Fibroblast of villous mesenchyme (primary cell): ENCODE results near the gene IRF2BP1. TPM values are rescaled to one million over a fixed set of nuclear protein-coding genes. Genes with fewer than 3 reads are reported as not detected.

ENCODE experiments used
- DNase-seq: peaks from one replicate; pipeline ENCODE4 v3.0.0-alpha.2; 2010; ENCODE audit warnings: low read depth
- H3K4me3 ChIP-seq: 2 replicates; pipeline ENCODE4 v1.5.1; 2011; ENCODE audit warnings: low read depth, mild to moderate bottlenecking, low read length
- total RNA-seq: library from RNA; depleted of rRNA; stranded (reverse); fragments of >200 nt; gene quantifications from 2 replicates; pipeline ENCODE4 v1.2.3, GENCODE V29; 2012
- TF ChIP-seq, protein P1 (sequence below): IDR thresholded peaks from 2 replicates; pipeline ENCODE4 v1.5.1; 2012; ENCODE audit warnings: low read depth, mild to moderate bottlenecking, low read length; ENCODE audit not compliant: insufficient read depth

Gene IRF2BP1
- 26.3 and 30.9 TPM in 2 replicates for total RNA-seq

DNA sequence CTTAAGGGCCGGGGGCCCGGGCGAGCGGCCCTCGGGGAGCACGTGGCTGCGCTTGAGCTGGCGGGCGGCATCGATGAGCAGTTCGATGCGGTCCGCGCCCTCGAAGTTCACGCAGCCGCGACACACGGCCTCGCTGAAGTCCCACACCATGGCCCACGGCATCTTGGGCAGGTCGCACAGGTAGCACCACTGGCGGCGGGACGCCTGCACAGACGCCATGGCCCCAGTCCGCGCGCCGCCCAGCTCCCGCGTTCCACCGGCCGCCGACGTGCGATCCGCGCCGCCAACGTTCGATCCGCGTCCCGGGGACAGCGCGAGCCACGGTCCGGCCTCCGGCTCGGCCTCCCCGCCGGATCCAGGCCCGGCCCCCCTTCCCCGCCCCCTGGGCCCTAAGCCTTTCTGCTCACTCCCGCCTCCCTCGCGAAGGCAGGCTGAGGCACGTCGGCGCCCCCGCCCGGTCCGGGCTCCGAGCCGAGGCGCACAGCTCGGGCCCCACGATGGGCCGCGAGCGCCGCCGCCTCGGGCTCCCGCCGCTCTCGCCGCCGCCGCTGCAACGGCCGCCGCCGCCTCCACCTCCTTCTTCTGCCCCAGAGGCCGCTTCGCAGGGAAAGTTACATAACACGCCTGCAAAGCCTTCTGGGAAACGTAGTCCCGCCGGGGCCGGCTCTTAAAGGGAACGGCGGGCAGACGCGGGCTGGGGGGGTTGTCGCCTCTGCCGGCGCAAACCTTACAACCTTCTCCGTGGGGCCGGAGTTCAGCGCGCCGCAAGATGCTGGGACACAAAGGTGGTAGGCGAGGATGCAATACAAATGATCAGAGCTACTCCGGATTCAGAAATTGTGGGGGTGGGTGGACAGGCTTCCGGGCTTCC lies at the start of gene IRF2BP1:
TSS of gene IRF2BP1 (minus strand) at position 586 of the 871 bp plus-strand sequence. CDS start at position 219, 367 bp downstream.
- peak within 1 kb of the TSS; percentile 68 for H3K4me3 ChIP-seq
- TF ChIP-seq, protein P1, sequence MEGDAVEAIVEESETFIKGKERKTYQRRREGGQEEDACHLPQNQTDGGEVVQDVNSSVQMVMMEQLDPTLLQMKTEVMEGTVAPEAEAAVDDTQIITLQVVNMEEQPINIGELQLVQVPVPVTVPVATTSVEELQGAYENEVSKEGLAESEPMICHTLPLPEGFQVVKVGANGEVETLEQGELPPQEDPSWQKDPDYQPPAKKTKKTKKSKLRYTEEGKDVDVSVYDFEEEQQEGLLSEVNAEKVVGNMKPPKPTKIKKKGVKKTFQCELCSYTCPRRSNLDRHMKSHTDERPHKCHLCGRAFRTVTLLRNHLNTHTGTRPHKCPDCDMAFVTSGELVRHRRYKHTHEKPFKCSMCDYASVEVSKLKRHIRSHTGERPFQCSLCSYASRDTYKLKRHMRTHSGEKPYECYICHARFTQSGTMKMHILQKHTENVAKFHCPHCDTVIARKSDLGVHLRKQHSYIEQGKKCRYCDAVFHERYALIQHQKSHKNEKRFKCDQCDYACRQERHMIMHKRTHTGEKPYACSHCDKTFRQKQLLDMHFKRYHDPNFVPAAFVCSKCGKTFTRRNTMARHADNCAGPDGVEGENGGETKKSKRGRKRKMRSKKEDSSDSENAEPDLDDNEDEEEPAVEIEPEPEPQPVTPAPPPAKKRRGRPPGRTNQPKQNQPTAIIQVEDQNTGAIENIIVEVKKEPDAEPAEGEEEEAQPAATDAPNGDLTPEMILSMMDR: no peak
- peak; percentile 96 for DNase-seq

GRCh38 chr19:45935267-45935666 lies 49.3 kb upstream of the IRF2BP1 start:
- DNase-seq: no peak
- TF ChIP-seq, protein P1: no peak

DNA sequence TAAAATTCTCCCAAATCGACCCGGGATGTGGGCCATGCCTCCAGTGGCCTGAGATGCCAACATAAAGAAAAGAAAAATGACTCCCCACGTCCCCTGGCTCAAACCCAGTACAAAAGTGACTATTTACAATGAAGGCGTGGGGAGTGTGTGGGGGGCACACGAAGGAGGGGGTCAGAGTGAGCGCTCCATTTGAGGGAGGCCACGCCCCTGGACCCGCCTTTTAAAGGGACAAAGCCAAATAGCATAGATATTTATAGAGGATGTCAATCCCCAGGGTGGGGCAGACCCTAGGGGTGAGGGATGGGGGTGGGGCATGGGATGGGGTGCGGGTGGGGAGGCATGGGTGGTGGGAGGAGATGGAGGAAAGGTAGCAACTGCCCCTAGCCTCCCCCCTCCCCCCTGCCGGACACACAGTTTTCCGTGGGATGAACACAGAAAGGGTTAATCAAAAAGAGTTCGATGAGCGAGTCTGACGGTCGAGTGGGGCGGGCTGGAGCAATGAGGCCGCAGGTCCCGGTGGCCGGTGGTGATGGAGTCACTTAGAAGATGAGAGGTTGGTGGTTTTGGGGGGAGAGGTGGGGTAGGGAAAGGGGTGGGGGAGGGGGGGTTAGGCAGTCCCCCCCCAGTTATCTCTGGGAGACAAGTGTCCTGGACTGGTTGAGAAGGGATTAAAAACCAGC lies 48.8 kb upstream of the IRF2BP1 start:
- DNase-seq: no peak
- TF ChIP-seq, protein P1: no peak
- H3K4me3 ChIP-seq: no peak overlapping the region

More at GRCh38 chr19:45935267-45935666, 49.3 kb upstream of the IRF2BP1 start:
- H3K4me3 ChIP-seq: no peak overlapping the region

- no peak for DNase-seq
- TF ChIP-seq, protein P1: no peak
- H3K4me3 ChIP-seq: no peak overlapping the region
These were observed 47.8 kb upstream of the IRF2BP1 start for GRCh38 chr19:45933759-45934158.

GRCh38 chr19:45931055-45931454 lies 45.1 kb upstream of the IRF2BP1 start:
- DNase-seq: no peak
- TF ChIP-seq, protein P1: no peak
- H3K4me3 ChIP-seq: no peak overlapping the region

GRCh38 chr19:45929247-45929646 lies 43.3 kb upstream of the IRF2BP1 start:
- no peak for DNase-seq

More at GRCh38 chr19:45929247-45929646, 43.3 kb upstream of the IRF2BP1 start:
- no peak overlapping the region for H3K4me3 ChIP-seq
- TF ChIP-seq, protein P1: no peak
